ENCODE results near the gene INTS1.
A peak's percentile ranks its signal among the peaks of the same experiment; 100 is the strongest.
"Not testable (repeated sequence)": the region's sequence is repeated elsewhere in the genome, so short reads cannot be mapped to it uniquely, and the experiment has no call there.

Gene INTS1

GRCh38 chr7:1531263-1531978 lies 27.2 kb upstream of the INTS1 start:
- peak; percentile 28 for DNase-seq

DNA sequence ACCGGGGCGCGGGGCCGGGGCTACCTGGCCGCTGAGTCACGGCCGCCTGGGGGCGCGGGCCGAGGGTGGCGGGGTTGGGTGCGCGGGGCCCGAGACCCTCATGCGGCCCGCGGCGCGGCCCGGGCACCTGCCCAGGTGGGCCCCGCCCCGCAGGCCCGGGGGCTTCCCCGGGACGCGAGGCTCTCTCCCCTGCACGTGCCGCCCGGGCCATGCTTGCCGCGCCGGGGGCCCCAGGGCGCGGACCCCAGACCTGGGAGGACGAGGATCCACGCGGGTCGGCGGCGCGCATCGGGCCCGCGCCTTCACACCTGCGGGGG lies 26.7 kb upstream of the INTS1 start:
- DNase-seq: no peak

DNA sequence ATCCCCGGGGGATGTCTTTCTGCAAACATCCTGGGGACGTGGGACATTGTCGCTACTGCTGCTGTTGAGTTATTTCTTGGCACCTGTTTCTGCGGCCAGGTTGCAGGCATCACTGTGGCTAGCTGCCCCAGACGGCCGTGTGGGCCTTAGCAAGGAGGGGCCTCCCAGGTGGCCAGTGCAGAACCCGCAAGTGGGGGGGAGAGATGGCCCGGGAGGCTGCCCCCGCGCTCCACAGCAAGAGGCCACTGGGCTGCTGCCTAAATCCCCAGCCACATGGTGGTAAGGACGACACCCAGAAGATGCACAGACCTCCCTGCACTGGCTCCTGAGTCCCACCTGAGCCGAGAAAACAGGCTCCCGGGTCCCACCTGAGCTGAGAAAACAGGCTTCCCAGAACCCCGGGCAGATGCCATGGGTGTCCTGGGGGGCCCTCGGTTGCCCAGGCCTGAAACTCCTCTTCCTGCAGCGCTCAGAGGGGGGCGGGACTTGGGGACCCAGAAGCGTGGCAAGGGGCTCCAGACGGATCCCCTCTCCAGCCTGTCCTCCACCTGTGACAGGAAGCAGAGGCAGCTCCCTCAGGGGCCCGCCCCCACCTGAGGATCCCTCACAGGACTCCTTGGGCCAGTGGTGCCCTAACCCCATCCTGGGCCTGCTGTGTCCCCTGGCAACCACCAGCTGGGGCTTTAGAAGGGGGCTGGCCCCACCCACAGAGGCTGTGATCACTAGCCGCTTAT lies 25.4 kb upstream of the INTS1 start:
- DNase-seq: no peak

DNA sequence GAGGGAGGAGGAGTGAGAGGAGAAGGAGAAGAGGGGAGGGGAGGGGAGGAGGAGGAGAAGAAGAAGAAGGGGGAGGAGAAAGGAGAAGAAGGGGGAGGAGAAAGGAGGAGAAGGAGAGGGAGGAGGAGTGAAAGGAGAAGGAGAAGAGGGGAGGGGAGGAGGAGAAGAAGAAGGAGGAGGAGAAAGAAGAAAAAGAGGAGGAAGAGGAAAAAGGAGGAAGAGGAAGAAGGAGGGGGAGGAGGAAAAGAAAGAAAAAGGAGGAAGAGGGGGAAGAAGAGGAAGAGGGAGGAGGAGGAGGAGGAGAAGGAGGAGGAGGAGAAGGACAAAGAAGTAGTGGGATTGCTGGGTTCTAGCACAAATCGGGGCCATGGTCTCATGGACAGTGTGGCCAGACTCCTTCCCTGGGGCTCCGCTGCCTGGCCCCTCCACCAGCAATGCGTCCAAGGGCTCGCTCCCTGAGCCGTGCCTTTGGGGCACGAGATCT lies 22.1 kb upstream of the INTS1 start:
- no peak for DNase-seq

DNA sequence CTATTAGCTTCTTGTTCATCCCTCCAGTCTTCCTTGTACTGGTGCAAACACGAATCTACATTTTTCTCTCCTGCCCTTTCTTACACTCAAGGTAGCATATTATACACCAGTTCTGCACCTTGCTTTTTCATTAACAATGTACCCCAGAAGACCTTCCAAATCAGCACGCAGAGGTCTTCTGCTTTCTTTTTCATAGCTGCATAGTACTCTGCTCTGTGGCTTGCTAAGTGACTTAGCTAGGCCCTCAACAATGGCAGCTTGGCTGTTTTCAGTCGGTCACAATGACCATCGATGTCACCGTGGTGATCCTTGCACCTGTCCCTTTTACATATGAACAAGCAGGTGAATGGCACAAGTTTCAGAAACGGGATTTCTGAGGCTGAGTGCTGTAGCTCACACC lies 21.2 kb upstream of the INTS1 start:
- no peak for DNase-seq

DNA sequence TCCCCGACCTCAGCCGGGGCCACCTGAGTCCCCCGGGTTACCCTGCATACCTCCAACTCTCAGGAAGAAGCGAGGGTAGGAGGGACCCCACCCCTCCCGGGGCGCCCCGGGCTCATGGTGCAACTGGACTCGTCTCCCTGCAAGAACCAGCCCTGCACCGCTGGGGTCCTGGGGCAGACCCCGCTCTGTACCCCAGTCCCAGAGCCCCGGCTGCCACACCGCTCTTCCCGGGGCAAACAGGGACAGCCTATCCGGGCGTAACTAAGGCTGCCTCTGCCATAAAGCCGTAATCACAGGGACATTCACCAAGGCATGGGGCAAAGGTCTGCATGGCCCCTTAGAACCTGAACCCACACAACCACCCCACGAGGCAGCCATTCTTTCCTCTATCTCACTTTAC lies 19.7 kb upstream of the INTS1 start:
- DNase-seq: no peak

- DNase-seq: no peak
These were observed 19.0 kb upstream of the INTS1 start for GRCh38 chr7:1523208-1523607.

- DNase-seq: no peak
These were observed 17.3 kb upstream of the INTS1 start for GRCh38 chr7:1521456-1521855.

DNA sequence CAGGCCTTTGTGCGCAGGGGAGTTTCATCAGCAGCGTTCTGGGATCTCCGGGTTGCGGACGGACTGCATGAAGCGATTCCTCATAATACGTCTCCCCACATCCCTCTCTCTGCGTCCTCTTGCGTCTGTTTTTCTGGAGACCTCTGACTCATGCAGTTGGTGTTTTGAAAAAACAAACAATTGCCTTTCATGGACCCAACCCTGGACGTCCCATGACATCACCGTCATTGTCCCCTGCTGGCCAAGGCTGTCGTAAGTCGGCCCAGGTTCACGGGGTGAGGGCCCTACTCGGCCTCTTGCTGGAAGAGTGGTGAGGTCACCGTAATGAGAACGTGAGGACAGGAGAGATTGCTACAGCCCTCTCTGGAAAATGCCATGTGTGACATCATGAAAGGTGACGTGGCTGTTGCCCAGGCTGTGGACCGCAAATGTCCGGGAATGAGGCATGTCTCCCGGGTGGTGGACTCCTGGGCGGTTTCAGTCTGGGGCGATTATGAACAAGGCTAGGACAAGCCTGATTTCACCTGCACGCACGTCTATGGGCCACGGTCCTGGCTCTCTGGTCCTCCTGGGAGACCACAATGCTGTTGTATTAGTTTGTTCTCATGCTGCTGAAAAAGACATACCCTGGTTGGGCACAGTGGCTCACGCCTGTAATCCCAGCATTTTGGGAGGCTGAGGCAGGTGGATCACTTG lies 16.5 kb upstream of the INTS1 start:
- DNase-seq: no peak

DNA sequence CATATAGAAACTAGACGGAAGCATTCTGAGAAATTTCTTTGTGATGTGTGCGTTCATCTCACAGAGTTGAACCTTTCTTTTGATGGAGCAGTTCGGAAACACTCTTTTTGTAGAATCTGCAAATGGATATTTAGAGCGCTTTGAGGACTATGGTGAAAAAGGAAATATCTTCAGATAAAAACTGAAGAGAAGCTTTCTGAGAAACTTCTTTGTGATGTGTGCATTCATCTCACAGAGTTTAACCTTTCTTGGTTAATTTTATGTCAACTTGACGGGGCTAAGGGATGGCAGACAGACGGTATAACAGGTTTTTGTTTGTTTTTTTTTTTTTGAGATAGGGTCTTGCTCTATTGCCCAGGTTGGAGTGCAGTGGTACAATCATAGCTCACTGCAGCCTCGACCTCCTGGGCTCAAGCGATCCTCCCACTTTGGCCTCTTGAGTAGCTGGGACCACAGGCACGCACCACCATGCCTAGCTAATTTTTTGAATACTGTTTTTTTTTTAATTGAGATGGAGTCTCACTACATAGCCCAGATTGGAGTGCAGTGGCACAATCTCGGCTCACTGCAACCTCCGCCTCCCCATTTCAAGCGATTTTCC lies 15.2 kb upstream of the INTS1 start:
- DNase-seq: not testable (repeated sequence)

DNA sequence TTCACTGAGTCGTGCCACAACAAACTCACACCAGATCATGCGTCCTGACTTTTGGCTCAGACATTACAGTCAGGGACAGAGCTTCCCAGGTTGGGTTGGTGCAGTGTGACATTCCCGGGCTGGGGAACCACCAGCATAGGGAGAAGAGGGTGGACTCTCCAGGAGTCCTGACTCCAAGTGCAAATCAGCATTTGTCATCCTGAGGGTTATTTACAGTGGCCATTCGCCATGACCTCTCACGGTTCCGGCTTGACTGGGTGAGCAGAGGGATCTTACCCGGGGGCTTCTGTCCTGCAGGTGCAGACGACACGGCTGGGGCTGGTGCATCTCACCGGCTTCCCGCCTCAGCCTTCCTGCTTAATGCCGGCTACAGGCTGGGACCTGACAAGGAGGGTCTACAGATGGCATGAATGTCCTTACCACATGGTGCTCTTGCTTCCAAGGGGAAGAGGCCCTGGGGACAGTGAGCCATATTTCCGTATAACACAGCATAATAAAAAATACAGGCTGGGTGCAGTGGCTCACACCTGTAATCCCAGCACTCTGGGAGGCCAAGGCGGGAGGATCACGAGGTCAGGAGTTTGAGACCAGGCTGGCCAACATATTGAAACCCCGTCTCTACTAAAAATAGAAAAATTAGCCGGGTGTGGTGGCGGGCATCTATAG lies 12.5 kb upstream of the INTS1 start:
- DNase-seq: no peak

- not testable (repeated sequence) for DNase-seq
These were observed 11.3 kb upstream of the INTS1 start for GRCh38 chr7:1515509-1515967.

DNA sequence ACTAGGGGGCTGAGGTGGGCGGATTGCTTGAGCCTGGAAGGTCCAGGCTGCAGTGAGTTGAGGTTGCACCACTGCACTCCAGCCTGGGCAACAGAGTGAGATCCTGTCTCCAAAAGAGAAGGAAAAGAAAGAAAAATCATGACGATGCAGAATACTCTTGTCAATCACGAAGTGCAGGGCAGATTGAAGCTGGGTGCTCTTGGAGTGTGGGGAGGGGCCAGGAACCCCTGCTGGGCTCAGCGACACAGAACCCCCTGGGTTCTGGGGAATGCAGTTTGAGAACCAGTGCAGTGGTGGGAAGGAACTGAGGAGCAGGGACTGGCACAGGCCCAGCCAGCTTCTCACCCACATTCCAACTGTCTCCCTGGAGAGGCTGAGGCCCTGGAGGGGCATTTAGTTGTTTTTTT lies 10.8 kb upstream of the INTS1 start:
- DNase-seq: no peak

GRCh38 chr7:1514407-1514806 lies 10.2 kb upstream of the INTS1 start:
- no peak for DNase-seq

GRCh38 chr7:1513657-1514095 lies 9.5 kb upstream of the INTS1 start:
- no peak for DNase-seq

DNA sequence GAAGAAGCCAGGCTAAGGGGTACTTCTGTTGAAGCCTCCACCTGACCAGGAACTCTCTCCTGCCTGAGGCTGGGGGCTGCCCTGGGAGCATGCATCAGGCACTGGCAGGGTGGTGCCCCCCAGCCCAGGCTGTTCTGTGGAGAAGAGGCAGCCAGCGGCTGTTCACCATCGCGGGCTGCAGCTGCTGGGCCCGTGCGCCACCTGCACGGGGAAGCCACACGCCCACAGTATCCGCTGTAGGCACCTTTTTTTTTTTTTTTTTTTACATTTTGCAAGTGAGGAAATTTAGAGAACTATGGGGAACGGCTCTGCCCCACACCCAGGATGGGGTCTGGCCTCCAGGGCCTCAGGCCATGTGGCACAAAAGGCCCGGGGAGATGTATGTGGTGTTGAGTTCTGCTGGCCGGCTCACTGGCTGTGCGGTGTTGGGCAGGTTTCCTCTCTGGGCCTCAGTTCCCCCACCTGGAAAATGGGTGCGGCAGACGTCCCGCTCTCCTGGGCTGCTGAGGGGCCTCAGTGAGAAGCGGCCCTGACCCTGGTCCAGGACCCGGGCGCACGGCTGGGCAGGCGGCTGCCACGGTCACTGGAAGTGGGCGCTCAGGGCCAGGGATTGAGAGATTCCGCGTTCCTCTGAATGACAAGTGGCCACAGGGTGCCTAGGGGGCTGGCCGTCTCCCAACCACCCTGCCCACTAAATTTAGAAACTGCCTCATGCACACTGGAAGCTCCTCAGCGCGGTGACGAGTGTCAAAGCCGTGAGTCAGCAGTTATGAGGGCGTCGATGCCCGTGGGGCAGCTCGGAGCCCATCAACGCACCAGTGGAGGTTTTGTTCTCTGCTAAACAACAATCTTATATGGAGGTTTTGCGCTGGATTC lies 8.8 kb upstream of the INTS1 start:
- DNase-seq: no peak

DNA sequence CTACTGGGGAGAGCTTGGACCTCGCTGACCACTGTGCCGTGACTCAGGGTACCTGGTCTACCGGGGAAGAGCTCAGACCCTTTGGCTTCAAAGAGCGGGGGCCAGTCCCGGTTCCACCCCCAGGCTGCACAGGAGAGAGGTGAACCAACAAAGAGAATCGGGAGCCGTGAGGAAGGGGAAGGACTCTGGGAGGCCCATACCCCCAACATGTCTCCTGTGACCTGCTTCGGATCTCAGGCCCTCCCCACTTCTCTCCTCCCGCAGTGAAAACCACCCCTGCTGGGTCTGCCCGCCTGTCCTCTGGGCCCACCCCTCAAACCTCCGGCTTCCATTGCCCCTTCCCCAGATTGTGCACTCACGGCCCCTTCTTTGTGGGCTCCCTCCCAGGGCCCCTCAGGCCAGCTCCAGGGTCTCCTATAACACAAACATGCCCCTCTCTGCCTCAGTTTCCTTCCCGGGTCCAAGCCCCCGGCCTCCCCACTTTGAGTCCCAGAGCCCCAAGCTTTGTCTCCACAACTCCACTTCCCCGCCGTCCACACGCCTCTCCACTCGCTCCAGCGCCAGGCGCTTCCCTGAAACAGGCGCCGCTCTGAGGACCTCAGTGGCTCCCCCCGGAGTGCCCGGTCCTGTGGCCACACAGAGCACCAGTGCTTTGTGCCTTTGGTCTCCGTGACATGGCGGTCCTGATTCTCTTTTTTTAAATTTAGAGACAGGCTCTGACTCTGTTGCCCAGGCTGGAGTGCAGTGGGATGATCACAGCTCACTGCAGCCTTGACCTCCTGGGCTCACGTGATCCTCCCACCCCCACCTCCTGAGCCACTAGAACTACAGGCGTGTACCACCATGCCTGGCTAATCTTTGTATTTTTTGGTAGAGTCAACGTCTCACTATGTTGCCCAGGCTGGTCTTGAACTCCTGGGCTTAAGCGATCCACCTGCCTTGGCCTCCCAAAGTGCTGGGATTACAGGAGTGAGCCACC lies 7.5 kb upstream of the INTS1 start:
- DNase-seq: no peak

DNA sequence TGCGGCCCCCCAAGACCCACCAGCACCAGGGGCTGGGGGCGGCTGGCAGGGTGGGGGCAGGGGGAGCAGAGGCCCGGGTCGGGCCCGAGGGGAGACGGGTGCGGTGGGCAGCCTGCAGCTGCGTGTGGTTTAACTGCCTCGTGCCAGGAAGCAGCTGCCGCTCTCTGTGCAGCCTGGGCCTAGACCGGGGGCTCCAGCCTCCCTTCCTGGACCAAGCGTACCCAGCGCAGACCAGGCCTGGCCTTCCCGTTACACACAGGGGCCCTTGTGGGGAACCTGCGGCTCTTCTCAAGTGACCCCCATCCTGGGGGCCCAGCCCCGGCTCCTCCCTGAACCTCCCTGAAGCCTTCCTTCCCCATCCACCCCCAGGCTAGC lies 6.6 kb upstream of the INTS1 start:
- no peak for DNase-seq

DNA sequence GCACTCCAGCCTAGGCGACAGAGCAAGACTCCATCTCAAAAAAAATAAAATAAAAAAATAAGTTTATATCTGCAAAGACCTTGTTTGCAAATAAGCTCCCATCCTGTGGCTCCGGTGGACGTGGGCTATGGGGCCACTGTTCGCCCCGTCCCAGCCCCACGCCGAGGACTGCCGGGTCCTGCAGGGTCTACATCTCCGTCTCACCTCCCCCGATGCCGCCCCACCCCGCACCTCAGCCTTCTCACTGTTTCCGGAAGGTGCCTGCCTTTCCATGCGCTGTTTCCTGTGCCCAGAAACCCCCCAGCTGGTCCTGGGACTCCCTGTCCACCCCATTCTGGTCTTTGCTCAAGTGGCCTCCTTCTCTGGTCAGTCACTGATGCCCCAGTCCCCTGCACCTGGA lies 5.0 kb upstream of the INTS1 start:
- DNase-seq: no peak

DNA sequence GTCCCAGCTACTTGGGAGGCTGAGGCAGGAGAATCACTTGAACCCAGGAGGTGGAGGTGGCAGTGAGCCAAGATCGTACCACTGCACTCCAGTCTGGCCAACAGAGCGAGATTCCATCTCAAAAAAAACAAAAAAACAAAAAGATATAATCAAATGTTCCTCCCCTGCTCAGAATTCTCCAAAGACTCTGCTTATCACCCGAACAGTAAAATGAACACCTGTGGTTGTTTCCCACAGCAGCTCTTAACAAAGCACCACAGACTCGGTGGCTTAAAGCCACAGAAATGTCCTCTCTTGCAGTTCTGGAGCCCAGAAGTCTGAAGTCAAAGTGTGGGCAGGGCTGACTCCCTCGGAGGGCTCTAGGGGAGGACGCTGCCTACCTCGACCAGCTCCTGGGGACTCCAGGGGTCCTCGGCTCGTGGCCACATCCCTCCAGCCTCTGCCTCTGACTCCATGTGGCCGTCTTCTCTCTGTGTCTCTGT lies 4.1 kb upstream of the INTS1 start:
- DNase-seq: no peak
